Measurements from ENCODE around the gene CAMTA1. TPM values are rescaled to one million over a fixed set of nuclear protein-coding genes. Genes with fewer than 3 reads are reported as not detected.

The CAMTA1 gene
- total RNA-seq, 1 experiment from 2014 or later, result 82.2 TPM

DNA sequence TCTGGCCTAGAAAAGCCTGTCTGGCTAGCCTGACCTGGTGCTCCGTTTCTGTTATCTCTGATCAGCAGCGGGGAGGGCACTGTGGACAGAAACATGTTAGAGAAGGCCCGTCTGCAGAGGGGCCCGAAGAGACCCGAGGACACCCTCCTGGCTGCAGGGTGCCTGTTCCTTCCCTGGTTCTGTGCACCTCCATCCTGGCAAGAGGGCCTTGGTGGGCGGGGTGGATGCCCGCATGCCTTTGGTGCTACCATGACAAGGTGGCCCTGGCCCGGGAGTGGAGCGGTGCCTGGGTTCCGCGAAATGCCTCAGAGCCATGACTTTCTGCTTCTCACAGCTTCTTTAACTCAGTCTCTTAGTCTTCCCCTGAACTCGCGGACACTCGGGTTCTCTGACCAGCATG is 233.6 kb downstream of the CAMTA1 start:
- POLR2A ChIA-PET, result no interaction called here
- Histone ChIP-seq H3K27me3 (ENCODE audit: control insufficient read depth, insufficient read depth, low read length) (peaks cover 5% of the 10 kb centered on the region; the same call in 1 of the 2 replicates), H3K4me1 (ENCODE audit: control insufficient read depth, insufficient read depth, low read length) (no peaks in the 10 kb centered on the region), H3K36me3 (ENCODE audit: control insufficient read depth, insufficient read depth, low read length) (no peaks in the 10 kb centered on the region), H3K4me3 (ENCODE audit: low read depth in 2 of 2, low read length in 2 of 2) (no peak overlapping the region), H3K27ac (ENCODE audit: low read length) (no peak overlapping the region), H3K9me3 (ENCODE audit: control insufficient read depth, insufficient read depth, low read depth, low read length) (no peaks in the 10 kb centered on the region)
- in situ Hi-C loops (cut with HindIII; ENCODE audit: low pct_unique_long_range_greater_than_20kb, low sequenced_read_pairs) (no loop called here), intact Hi-C loops (cut with micrococcal nuclease; ENCODE audit: unreplicated experiment) (no loop called here)
- ATAC-seq (no peak), DNase-seq (ENCODE audit: low read depth, low spot score) (no peak)
- no TSS peak for BruUV-seq (replicated peaks)
- CTCF ChIA-PET, result no interaction called here
- TF ChIP-seq SIN3A (IDR thresholded peaks at IDR 0.05; ENCODE audit: borderline replicate concordance, insufficient read depth, low read depth, low read length), result no peak
- no peak for TF ChIP-seq REST (IDR thresholded peaks at IDR 0.05; ENCODE audit: insufficient read depth in 1 of 2, low read depth in 2 of 2, low read length in 1 of 2)
- no peak for TF ChIP-seq TCF7L2 (IDR thresholded peaks at IDR 0.05; ENCODE audit: low read depth, low read length)
- TF ChIP-seq POLR2AphosphoS5 (IDR thresholded peaks at IDR 0.05; ENCODE audit: low read depth, low read length), result no peak
- TF ChIP-seq CTCF (IDR thresholded peaks at IDR 0.05), result no peak

DNA sequence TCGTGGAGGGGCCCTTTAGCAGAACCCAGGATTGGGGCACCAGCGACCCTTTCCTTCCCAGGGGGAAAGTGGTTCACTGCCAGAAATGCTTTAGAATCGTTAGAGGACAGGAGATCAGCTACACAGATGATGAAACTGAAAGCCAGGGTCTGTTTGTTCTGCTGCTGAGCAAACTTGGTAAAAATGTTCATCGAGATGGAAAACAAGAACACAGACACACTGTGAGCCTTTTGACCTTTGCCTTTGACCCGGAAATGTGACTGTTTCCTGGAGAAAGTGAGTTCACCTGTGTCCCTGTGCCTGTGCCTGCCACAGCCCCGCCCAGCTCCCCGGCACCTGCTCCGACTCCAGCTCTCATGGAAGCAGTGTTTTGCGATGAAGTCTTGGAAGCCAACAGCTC is 234.3 kb downstream of the CAMTA1 start:
- BruUV-seq (replicated peaks), result no TSS peak
- intact Hi-C loops (cut with micrococcal nuclease; ENCODE audit: unreplicated experiment) (no loop called here), in situ Hi-C loops (cut with HindIII; ENCODE audit: low pct_unique_long_range_greater_than_20kb, low sequenced_read_pairs) (no loop called here)
- Histone ChIP-seq H3K9me3 (ENCODE audit: control insufficient read depth, insufficient read depth, low read depth, low read length) (no peaks in the 10 kb centered on the region), H3K36me3 (ENCODE audit: control insufficient read depth, insufficient read depth, low read length) (no peaks in the 10 kb centered on the region), H3K27ac (ENCODE audit: low read length) (no peak overlapping the region), H3K27me3 (ENCODE audit: control insufficient read depth, insufficient read depth, low read length) (peaks cover 5% of the 10 kb centered on the region; the same call in 1 of the 2 replicates), H3K4me3 (ENCODE audit: low read depth in 2 of 2, low read length in 2 of 2) (no peak overlapping the region), H3K4me1 (ENCODE audit: control insufficient read depth, insufficient read depth, low read length) (no peaks in the 10 kb centered on the region)
- POLR2A ChIA-PET, result interaction anchor here (0.7 kb wide), 1 partner anchor 11 kb away, joined by 3 read pairs; no protein-coding TSS in a partner anchor
- DNase-seq (ENCODE audit: low read depth, low spot score), result no peak
- ATAC-seq, result no peak
- TF ChIP-seq POLR2AphosphoS5 (IDR thresholded peaks at IDR 0.05; ENCODE audit: low read depth, low read length) (no peak), CTCF (IDR thresholded peaks at IDR 0.05) (no peak), TCF7L2 (IDR thresholded peaks at IDR 0.05; ENCODE audit: low read depth, low read length) (no peak), REST (IDR thresholded peaks at IDR 0.05; ENCODE audit: insufficient read depth in 1 of 2, low read depth in 2 of 2, low read length in 1 of 2) (no peak), SIN3A (IDR thresholded peaks at IDR 0.05; ENCODE audit: borderline replicate concordance, insufficient read depth, low read depth, low read length) (no peak)
- CTCF ChIA-PET, result no interaction called here
